Raji (cell line): Measurements from ENCODE around the gene CCDC141.

Experiments
- POLR2A ChIP-seq: IDR thresholded peaks from 2 replicates; pipeline ENCODE4 v1.6.1; 2011; ENCODE audit warnings: low read depth, low read length, control low read depth; ENCODE audit not compliant: insufficient read depth

Gene CCDC141

GRCh38 chr2:178924817-178925216, 125.1 kb downstream of the CCDC141 start:
- TF ChIP-seq POLR2A, result no peak

GRCh38 chr2:178923546-178923945, 126.4 kb downstream of the CCDC141 start:
- TF ChIP-seq POLR2A, result no peak

- no peak for TF ChIP-seq POLR2A
Measured at GRCh38 chr2:178920916-178921513, 128.9 kb downstream of the CCDC141 start.

- TF ChIP-seq POLR2A, result no peak
Measured at GRCh38 chr2:178917555-178917954, 132.4 kb downstream of the CCDC141 start.

- TF ChIP-seq POLR2A, result no peak
Measured at GRCh38 chr2:178915423-178916173, 134.3 kb downstream of the CCDC141 start.

GRCh38 chr2:178914259-178914849, 135.6 kb downstream of the CCDC141 start:
- no peak for TF ChIP-seq POLR2A

- no peak for TF ChIP-seq POLR2A
Measured at GRCh38 chr2:178913049-178913441, 136.9 kb downstream of the CCDC141 start.

- no peak for TF ChIP-seq POLR2A
Measured at GRCh38 chr2:178912416-178913048, 137.4 kb downstream of the CCDC141 start.

GRCh38 chr2:178911039-178911438, 138.9 kb downstream of the CCDC141 start:
- TF ChIP-seq POLR2A, result no peak

- no peak for TF ChIP-seq POLR2A
Measured at GRCh38 chr2:178910005-178910404, 139.9 kb downstream of the CCDC141 start.

GRCh38 chr2:178909507-178909906, 140.4 kb downstream of the CCDC141 start:
- TF ChIP-seq POLR2A, result no peak

GRCh38 chr2:178908810-178909209, 141.1 kb downstream of the CCDC141 start:
- TF ChIP-seq POLR2A, result no peak

GRCh38 chr2:178905261-178905660, 144.7 kb downstream of the CCDC141 start:
- TF ChIP-seq POLR2A, result no peak

- no peak for TF ChIP-seq POLR2A
Measured at GRCh38 chr2:178899656-178900055, 150.3 kb downstream of the CCDC141 start.

GRCh38 chr2:178895872-178896271, 154.1 kb downstream of the CCDC141 start:
- no peak for TF ChIP-seq POLR2A

GRCh38 chr2:178895171-178895570, 154.8 kb downstream of the CCDC141 start:
- no peak for TF ChIP-seq POLR2A
